Smooth muscle cell (in vitro differentiated cells): ENCODE measurements around the gene MYO6. TPM values are rescaled to one million over a fixed set of nuclear protein-coding genes. Genes with fewer than 3 reads are reported as not detected.
A peak's percentile ranks its signal among the peaks of the same experiment; 100 is the strongest.

ENCODE experiments used
- DNase-seq: peaks from one replicate; lab custom pipeline; 2025; ENCODE audit not compliant: unreplicated experiment; lab: John Stamatoyannopoulos, UW
- H2AFZ ChIP-seq: fragments of 200-600 bp; sonication (generic); 2 replicates; pipeline ENCODE4 v1.6.0; 2016; ENCODE audit warnings: antibody characterized with exemption, low read depth, mild to moderate bottlenecking
- H3F3A ChIP-seq: fragments of 200-600 bp; sonication (generic); 2 replicates; pipeline ENCODE4 v1.6.0; 2017; ENCODE audit warnings: antibody characterized with exemption, low read depth
- H3K27ac ChIP-seq: fragments of 200-600 bp; sonication (generic); 2 replicates; pipeline ENCODE4 v1.5.1; 2016; ENCODE audit warnings: low read depth, mild to moderate bottlenecking
- H3K27me3 ChIP-seq: fragments of 200-600 bp; sonication (generic); 2 replicates; pipeline ENCODE4 v1.6.1; 2016; ENCODE audit warnings: low read depth, mild to moderate bottlenecking
- H3K36me3 ChIP-seq: fragments of 200-600 bp; sonication (generic); 2 replicates; pipeline ENCODE4 v1.5.1; 2016; ENCODE audit warnings: low read depth
- H3K4me1 ChIP-seq: fragments of 200-600 bp; sonication (generic); 2 replicates; pipeline ENCODE4 v1.5.1; 2016; ENCODE audit warnings: low read depth
- H3K4me2 ChIP-seq: fragments of 200-600 bp; sonication (generic); 2 replicates; pipeline ENCODE4 v1.6.0; 2016; ENCODE audit warnings: mild to moderate bottlenecking
- H3K4me3 ChIP-seq: fragments of 200-600 bp; sonication (generic); 2 replicates; pipeline ENCODE4 v1.5.1; 2016; ENCODE audit warnings: mild to moderate bottlenecking
- H3K79me2 ChIP-seq: fragments of 200-600 bp; sonication (generic); 2 replicates; pipeline ENCODE4 v1.6.0; 2016; ENCODE audit warnings: low read depth, mild to moderate bottlenecking
- H3K9ac ChIP-seq: fragments of 200-600 bp; sonication (generic); 2 replicates; pipeline ENCODE4 v1.6.0; 2016; ENCODE audit warnings: low read depth
- H3K9me3 ChIP-seq: fragments of 200-600 bp; sonication (generic); replicated peaks from 2 replicates; pipeline ENCODE4 v1.5.1; 2016; ENCODE audit warnings: low read depth
- H4K20me1 ChIP-seq: fragments of 200-600 bp; sonication (generic); 2 replicates; pipeline ENCODE4 v1.6.0; 2016; ENCODE audit warnings: low read depth
- CTCF ChIP-seq: fragments of 200-600 bp; sonication (generic); IDR thresholded peaks from 2 replicates; pipeline ENCODE4 v1.5.1; 2017; ENCODE audit warnings: borderline replicate concordance, mild to moderate bottlenecking, antibody characterized with exemption; ENCODE audit not compliant: insufficient read depth, poor library complexity, severe bottlenecking
- WGBS: methylation state at CpG from one replicate; pipeline ENCODE4 v1.1.7; 2016; ENCODE audit warnings: low lambda C conversion rate; 5-methylcytosine and 5-hydroxymethylcytosine counted together
- polyA plus RNA-seq: library from polyadenylated mRNA; unstranded; fragments of >200 nt; fragmentation: Nextera tagmentation; extraction: Ambion mirVana; gene quantifications from 2 replicates; pipeline ENCODE4 v1.2.1, GENCODE V29; 2016
- total RNA-seq: library from RNA; depleted of rRNA; stranded (reverse); fragments of >200 nt; gene quantifications from 2 replicates; pipeline ENCODE4 v1.2.3, GENCODE V29; 2014

MYO6 gene
- total and polyA plus RNA-seq, 2 experiments from 2014 or later: 10.6 to 22.1 TPM

- H4K20me1 ChIP-seq: no peaks in the 10 kb centered on the region
- H3F3A ChIP-seq: no peaks in the 10 kb centered on the region
- H2AFZ ChIP-seq: no peak overlapping the region
- H3K9me3 ChIP-seq: no peaks in the 10 kb centered on the region
- H3K4me2 ChIP-seq: no peak overlapping the region
- DNase-seq: no peak
- WGBS: 86% methylated on average over 9 of the region's 9 CpGs
- no peak for TF ChIP-seq CTCF
- H3K79me2 ChIP-seq: no peaks in the 10 kb centered on the region
- no peaks in the 10 kb centered on the region for H3K36me3 ChIP-seq
- H3K9ac ChIP-seq: no peak overlapping the region
- H3K27ac ChIP-seq: no peak overlapping the region
- H3K27me3 ChIP-seq: no peaks in the 10 kb centered on the region
- H3K4me1 ChIP-seq: no peaks in the 10 kb centered on the region
- H3K4me3 ChIP-seq: no peak overlapping the region
These were observed 51.9 kb downstream of the MYO6 start for GRCh38 chr6:75800708-75801505.

- Histone ChIP-seq H3K4me2 (no peak overlapping the region), H3K79me2 (no peaks in the 10 kb centered on the region), H3K27me3 (no peaks in the 10 kb centered on the region), H3K9ac (no peak overlapping the region), H3F3A (no peaks in the 10 kb centered on the region), H3K4me1 (no peaks in the 10 kb centered on the region), H4K20me1 (no peaks in the 10 kb centered on the region), H3K4me3 (no peak overlapping the region), H3K9me3 (no peaks in the 10 kb centered on the region), H3K36me3 (no peaks in the 10 kb centered on the region), H3K27ac (peak overlapping the region; percentile 39), H2AFZ (no peak overlapping the region)
- DNase-seq: no peak
- TF ChIP-seq CTCF: no peak
- 75% methylated on average over 6 of the region's 6 CpGs for WGBS
These were observed 53.3 kb downstream of the MYO6 start for GRCh38 chr6:75802366-75802765.

GRCh38 chr6:75808507-75808906 is 59.5 kb downstream of the MYO6 start:
- Histone ChIP-seq H2AFZ (no peak overlapping the region), H4K20me1 (no peaks in the 10 kb centered on the region), H3K79me2 (no peaks in the 10 kb centered on the region), H3K9ac (no peak overlapping the region), H3K4me1 (no peaks in the 10 kb centered on the region), H3K9me3 (no peaks in the 10 kb centered on the region), H3K36me3 (no peaks in the 10 kb centered on the region), H3F3A (no peaks in the 10 kb centered on the region), H3K27ac (no peak overlapping the region), H3K4me3 (no peak overlapping the region), H3K27me3 (no peaks in the 10 kb centered on the region), H3K4me2 (no peak overlapping the region)
- no peak for DNase-seq
- no peak for TF ChIP-seq CTCF

GRCh38 chr6:75812560-75812959 is 63.5 kb downstream of the MYO6 start:
- TF ChIP-seq CTCF: no peak
- no peak overlapping the region for H3K27ac ChIP-seq
- H3K9me3 ChIP-seq: no peaks in the 10 kb centered on the region
- no peak overlapping the region for H2AFZ ChIP-seq
- H3K9ac ChIP-seq: no peak overlapping the region
- no peak overlapping the region for H3K4me3 ChIP-seq
- H3K4me2 ChIP-seq: no peak overlapping the region
- H4K20me1 ChIP-seq: peaks cover 4% of the 10 kb centered on the region
- H3K4me1 ChIP-seq: no peaks in the 10 kb centered on the region
- no peak for DNase-seq
- H3K36me3 ChIP-seq: no peaks in the 10 kb centered on the region
- H3F3A ChIP-seq: no peaks in the 10 kb centered on the region
- H3K27me3 ChIP-seq: no peaks in the 10 kb centered on the region
- H3K79me2 ChIP-seq: no peaks in the 10 kb centered on the region
- 96% methylated on average over 1 of the region's 1 CpG for WGBS
